ENCODE measurements around the gene HIC1.

HIC1 gene

GRCh38 chr17:2064980-2065785 is 10.3 kb downstream of the HIC1 start:
- FAIRE-seq (peak; percentile 94), DNase-seq (ENCODE audit: insufficient read length) (no peak)
- TF ChIP-seq TAF1 (IDR thresholded peaks at IDR 0.05; ENCODE audit: borderline replicate concordance, low read depth, low read length) (no peak), POLR2A (IDR thresholded peaks at IDR 0.05; ENCODE audit: low read depth, low read length) (peak; percentile 51), POLR2AphosphoS5 (IDR thresholded peaks at IDR 0.05; ENCODE audit: low read depth, low read length) (peak; percentile 86; the same call in 1 of the 2 replicates)

DNA sequence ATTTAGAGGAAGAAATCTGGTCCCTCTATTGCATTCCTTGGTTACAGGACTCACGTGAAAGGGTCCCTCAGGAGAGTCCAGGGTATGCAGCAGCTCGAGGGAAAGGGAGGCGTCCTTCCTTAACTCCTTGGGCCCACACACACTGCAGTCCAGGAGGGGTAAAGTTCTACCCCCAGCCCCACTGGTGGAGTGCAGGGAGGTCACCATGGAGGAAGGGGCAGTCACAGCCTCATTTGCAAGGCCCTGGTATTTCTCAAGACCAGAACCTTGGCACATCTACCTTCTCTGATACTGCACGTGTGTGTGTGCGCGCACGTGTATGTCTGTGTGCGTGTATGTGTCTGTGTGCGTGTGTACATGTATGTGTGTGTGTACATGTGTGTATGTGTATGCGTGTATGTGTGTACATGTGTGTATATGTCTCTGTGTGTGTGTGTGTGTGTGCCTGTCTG is 11.1 kb downstream of the HIC1 start:
- FAIRE-seq (peak; percentile 76), DNase-seq (ENCODE audit: insufficient read length) (no peak)
- TF ChIP-seq TAF1 (IDR thresholded peaks at IDR 0.05; ENCODE audit: borderline replicate concordance, low read depth, low read length) (no peak), POLR2A (IDR thresholded peaks at IDR 0.05; ENCODE audit: low read depth, low read length) (peak; percentile 60; the same call in 1 of the 2 replicates), POLR2AphosphoS5 (IDR thresholded peaks at IDR 0.05; ENCODE audit: low read depth, low read length) (peak; percentile 80)

- DNase-seq (ENCODE audit: insufficient read length): no peak
- TF ChIP-seq POLR2AphosphoS5 (IDR thresholded peaks at IDR 0.05; ENCODE audit: low read depth, low read length) (no peak), TAF1 (IDR thresholded peaks at IDR 0.05; ENCODE audit: borderline replicate concordance, low read depth, low read length) (no peak), POLR2A (IDR thresholded peaks at IDR 0.05; ENCODE audit: low read depth, low read length) (no peak)
- FAIRE-seq: no peak
Observed at GRCh38 chr17:2067048-2067561, 12.2 kb downstream of the HIC1 start.

DNA sequence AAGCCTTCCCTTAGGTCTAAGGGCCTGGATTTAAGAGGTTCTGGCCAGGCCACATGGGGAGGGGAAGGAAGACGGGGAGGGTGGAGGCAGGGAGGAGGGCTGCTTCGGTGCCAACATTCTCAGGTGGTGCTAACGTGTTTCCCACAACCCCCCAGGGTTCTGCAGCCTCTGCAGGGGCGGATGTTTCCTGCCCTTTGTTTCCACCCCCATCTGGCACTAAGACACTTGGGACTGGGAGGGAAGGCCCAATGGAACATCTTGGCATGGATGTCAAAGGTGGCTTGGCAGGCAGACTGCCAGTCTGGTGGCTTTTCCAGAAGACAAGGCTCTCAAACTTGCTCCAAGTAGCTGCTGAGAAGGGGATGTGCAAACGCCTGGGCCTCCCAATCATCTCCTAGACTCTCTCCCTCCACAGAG is 12.7 kb downstream of the HIC1 start:
- TF ChIP-seq POLR2AphosphoS5 (IDR thresholded peaks at IDR 0.05; ENCODE audit: low read depth, low read length) (no peak), TAF1 (IDR thresholded peaks at IDR 0.05; ENCODE audit: borderline replicate concordance, low read depth, low read length) (no peak), POLR2A (IDR thresholded peaks at IDR 0.05; ENCODE audit: low read depth, low read length) (no peak)
- DNase-seq (ENCODE audit: insufficient read length) (no peak), FAIRE-seq (no peak)

- DNase-seq (ENCODE audit: insufficient read length): no peak
- TF ChIP-seq TAF1 (IDR thresholded peaks at IDR 0.05; ENCODE audit: borderline replicate concordance, low read depth, low read length) (no peak), POLR2A (IDR thresholded peaks at IDR 0.05; ENCODE audit: low read depth, low read length) (no peak), POLR2AphosphoS5 (IDR thresholded peaks at IDR 0.05; ENCODE audit: low read depth, low read length) (no peak; the same call in none of the 2 replicates)
- no peak for FAIRE-seq
Observed at GRCh38 chr17:2068031-2068518, 13.2 kb downstream of the HIC1 start.

DNA sequence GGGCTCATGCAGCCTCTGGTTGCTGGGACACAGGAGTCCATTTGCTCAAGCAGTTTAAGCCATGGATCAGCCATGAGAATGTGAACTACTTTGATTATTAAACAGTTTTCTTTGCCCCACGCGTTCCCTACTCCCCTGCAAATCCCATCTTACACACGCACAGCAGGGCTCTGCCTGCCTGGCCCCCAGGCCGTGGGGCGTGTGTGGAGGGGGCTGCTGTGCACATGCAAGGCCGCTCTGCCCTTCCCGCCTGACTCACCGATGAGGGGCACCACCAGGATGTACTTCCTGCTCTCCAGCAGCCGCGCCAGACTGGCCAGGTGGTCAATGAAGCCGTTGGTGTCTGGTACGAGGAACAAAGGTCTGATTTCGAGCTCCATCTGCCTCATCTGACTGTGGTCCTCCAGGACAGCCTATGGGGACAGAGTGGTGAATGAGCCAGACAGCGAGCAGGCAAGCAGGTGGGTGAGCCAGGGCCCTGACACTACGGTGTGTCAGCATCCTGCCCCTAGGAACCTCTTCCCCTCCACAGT is 13.7 kb downstream of the HIC1 start:
- DNase-seq (ENCODE audit: insufficient read length) (no peak), FAIRE-seq (peak; percentile 17)
- peak; percentile 61 for TF ChIP-seq POLR2A (IDR thresholded peaks at IDR 0.05; ENCODE audit: low read depth, low read length)
- TF ChIP-seq POLR2AphosphoS5 (IDR thresholded peaks at IDR 0.05; ENCODE audit: low read depth, low read length): peak; percentile 51; the same call in 1 of the 2 replicates
- no peak for TF ChIP-seq TAF1 (IDR thresholded peaks at IDR 0.05; ENCODE audit: borderline replicate concordance, low read depth, low read length)

DNA sequence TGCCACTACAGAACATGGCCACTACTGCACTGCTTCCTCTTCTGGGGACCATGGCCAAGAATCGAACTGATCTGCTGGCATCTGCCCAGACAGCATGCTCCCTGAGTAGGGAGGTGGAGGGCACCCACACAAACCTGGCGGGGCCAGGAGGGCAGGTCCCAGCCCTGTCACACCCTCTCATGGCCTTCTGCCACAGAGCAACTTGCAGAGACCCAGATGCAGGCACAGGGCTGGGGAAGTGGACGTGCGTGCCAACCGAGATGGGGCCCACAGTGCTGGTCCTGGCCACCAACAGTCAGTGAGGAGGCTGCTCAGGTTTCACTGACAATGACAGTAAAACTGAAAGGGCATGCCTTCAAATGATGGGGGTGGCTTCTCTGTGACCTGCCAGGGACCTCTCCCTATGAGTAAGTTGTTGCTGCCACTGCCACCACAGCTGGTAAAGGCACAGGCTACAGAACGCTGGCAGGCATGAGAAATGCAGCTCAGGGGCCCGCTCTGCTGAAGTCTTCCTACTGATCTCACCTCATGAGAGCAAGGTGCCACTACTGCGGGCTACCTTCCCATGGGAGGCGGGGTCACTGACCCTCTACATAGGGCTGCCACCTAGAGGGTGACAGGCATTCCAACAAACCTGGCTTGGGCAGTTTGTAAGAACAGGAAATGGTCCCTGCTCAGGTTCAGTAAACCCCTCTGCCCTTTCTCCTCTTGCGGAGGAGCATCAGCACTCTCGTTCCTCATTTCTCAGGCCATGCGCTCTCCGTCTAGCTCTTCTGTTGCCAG is 15.5 kb downstream of the HIC1 start:
- FAIRE-seq (peak; percentile 97), DNase-seq (ENCODE audit: insufficient read length) (peak; percentile 79)
- TF ChIP-seq TAF1 (IDR thresholded peaks at IDR 0.05; ENCODE audit: borderline replicate concordance, low read depth, low read length) (peak; percentile 21; the same call in 1 of the 2 replicates), POLR2AphosphoS5 (IDR thresholded peaks at IDR 0.05; ENCODE audit: low read depth, low read length) (peak; percentile 89; the same call in 1 of the 2 replicates), POLR2A (IDR thresholded peaks at IDR 0.05; ENCODE audit: low read depth, low read length) (peak; percentile 67; the same call in 1 of the 2 replicates)

DNA sequence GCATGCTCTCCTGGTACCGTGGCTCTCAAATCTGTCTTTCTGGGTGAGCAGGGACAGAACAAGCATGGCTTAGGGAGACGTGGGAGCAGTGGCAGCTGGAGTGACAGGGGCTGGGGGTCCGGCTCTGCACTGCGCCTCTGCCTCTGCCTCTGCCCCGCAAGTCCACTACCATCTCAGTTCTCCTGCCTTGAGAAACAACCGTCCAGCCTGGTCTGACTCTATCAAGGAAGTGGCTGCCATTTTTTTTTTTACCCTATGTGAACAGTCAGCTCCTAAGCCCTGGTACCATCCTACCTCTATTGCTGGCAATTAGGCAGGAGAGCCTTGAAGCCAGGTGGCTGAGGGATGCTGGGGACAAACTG is 16.1 kb downstream of the HIC1 start:
- no peak for TF ChIP-seq POLR2AphosphoS5 (IDR thresholded peaks at IDR 0.05; ENCODE audit: low read depth, low read length)
- DNase-seq (ENCODE audit: insufficient read length) (no peak), FAIRE-seq (peak; percentile 46)

- FAIRE-seq (no peak), DNase-seq (ENCODE audit: insufficient read length) (no peak)
- TF ChIP-seq TAF1 (IDR thresholded peaks at IDR 0.05; ENCODE audit: borderline replicate concordance, low read depth, low read length) (no peak), POLR2AphosphoS5 (IDR thresholded peaks at IDR 0.05; ENCODE audit: low read depth, low read length) (no peak), POLR2A (IDR thresholded peaks at IDR 0.05; ENCODE audit: low read depth, low read length) (no peak)
Observed at GRCh38 chr17:2071455-2072281, 16.8 kb downstream of the HIC1 start.

GRCh38 chr17:2074919-2075318 is 20.0 kb downstream of the HIC1 start:
- TF ChIP-seq POLR2A (IDR thresholded peaks at IDR 0.05; ENCODE audit: low read depth, low read length): no peak
- DNase-seq (ENCODE audit: insufficient read length) (no peak), FAIRE-seq (no peak)

All from GM12892 (cell line).